Measurements from ENCODE around the gene MLC1.

DNA sequence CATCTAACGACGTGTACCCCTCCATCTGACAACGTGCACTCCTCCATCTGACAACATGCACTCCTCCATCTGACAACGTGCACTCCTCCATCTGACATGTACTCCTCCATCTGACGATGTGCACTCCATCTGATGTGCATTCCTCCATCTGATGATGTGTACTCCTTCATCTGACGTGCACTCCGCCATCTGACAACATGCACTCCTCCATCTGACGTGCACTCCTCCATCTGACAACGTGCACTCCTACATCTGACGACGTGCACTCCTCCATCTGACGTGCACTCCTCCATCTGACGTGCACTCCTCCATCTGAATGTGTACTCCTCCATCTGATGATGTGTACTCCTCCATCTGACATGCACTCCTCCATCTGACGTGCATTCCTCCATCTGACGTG, 64.6 kb downstream of the MLC1 start:
- TF ChIP-seq, protein P1, sequence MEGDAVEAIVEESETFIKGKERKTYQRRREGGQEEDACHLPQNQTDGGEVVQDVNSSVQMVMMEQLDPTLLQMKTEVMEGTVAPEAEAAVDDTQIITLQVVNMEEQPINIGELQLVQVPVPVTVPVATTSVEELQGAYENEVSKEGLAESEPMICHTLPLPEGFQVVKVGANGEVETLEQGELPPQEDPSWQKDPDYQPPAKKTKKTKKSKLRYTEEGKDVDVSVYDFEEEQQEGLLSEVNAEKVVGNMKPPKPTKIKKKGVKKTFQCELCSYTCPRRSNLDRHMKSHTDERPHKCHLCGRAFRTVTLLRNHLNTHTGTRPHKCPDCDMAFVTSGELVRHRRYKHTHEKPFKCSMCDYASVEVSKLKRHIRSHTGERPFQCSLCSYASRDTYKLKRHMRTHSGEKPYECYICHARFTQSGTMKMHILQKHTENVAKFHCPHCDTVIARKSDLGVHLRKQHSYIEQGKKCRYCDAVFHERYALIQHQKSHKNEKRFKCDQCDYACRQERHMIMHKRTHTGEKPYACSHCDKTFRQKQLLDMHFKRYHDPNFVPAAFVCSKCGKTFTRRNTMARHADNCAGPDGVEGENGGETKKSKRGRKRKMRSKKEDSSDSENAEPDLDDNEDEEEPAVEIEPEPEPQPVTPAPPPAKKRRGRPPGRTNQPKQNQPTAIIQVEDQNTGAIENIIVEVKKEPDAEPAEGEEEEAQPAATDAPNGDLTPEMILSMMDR (IDR thresholded peaks at IDR 0.05), result no peak
- no peak for TF ChIP-seq EZH2 (IDR thresholded peaks at IDR 0.05; ENCODE audit: borderline replicate concordance, insufficient read depth, low read depth, low read length, poor library complexity, severe bottlenecking)
